OCI-LY1 (cell line): ENCODE measurements around the gene PDPR.
"Not testable (repeated sequence)": the region's sequence is repeated elsewhere in the genome, so short reads cannot be mapped to it uniquely, and the experiment has no call there.

Source experiments
- EZH2 ChIP-seq: fragments of 200-600 bp; sonication (generic), shearing (Covaris generic); IDR thresholded peaks from 2 replicates; pipeline ENCODE4 v1.8.0; 2017; ENCODE audit warnings: borderline replicate concordance, mixed run types, mild to moderate bottlenecking, antibody characterized with exemption, low read length, moderate library complexity, mixed read lengths
- TF ChIP-seq, protein P1 (sequence below): fragments of 200-600 bp; sonication (generic), shearing (Covaris generic); IDR thresholded peaks from 2 replicates; pipeline ENCODE4 v1.5.1; 2017; ENCODE audit warnings: mild to moderate bottlenecking, antibody characterized with exemption, low read length, moderate library complexity, mixed read lengths

DNA sequence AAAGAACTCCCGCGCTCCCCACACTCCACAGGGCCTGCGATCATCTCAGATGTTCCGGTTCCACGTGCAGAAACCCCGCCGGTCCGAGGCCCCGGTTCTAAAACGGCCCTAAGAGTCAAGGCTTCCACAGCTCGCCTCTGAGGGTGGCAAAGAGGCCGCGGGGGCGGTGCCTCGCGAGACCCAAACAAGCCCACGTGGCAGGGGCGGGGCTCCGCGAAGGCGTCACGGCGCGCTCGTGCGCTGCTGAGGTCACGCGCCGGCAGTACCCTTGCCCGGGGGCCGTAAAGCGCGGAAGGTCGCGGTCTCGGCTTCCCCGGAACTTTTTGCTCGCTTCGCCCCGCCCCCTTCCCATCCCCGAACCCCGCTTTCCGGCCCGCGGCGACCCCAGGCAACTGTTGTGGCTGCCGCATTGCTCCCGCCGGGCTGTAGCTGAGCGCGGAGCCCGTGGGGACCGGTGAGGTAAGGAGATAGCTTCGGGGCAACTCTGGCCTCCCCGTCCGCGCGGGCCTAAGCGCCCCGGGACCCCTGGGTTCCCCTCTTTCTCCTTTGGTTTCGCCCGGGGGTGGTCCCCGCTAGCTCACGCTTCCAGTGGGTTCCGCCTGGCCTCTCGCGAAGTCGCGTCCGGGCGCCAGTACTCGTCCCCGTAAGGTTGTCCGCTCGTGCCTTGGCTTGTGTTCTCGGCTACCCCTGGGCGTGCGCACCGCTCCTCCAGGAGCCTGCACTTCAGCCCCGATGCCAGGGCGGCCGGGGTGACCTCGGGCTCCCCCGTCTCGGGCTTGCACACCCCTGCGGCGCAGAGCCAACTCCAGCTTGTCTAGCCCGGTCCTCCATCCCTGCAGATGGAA, at the start of gene PDPR:
- TF ChIP-seq, protein P1, sequence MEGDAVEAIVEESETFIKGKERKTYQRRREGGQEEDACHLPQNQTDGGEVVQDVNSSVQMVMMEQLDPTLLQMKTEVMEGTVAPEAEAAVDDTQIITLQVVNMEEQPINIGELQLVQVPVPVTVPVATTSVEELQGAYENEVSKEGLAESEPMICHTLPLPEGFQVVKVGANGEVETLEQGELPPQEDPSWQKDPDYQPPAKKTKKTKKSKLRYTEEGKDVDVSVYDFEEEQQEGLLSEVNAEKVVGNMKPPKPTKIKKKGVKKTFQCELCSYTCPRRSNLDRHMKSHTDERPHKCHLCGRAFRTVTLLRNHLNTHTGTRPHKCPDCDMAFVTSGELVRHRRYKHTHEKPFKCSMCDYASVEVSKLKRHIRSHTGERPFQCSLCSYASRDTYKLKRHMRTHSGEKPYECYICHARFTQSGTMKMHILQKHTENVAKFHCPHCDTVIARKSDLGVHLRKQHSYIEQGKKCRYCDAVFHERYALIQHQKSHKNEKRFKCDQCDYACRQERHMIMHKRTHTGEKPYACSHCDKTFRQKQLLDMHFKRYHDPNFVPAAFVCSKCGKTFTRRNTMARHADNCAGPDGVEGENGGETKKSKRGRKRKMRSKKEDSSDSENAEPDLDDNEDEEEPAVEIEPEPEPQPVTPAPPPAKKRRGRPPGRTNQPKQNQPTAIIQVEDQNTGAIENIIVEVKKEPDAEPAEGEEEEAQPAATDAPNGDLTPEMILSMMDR, result not testable (repeated sequence)
- not testable (repeated sequence) for TF ChIP-seq EZH2
